Nephron progenitor cell (in vitro differentiated cells): Measurements from ENCODE around the gene CYSRT1.

Experiments used
- DNase-seq: peaks from one replicate; pipeline ENCODE4 v3.0.0; 2021
- H3K27ac Mint-ChIP-seq: 2 replicates; pipeline ENCODE4 v1.8.0; 2021; ENCODE audit warnings: mild to moderate bottlenecking, moderate library complexity, mixed read lengths
- H3K27me3 Mint-ChIP-seq: 2 replicates; pipeline ENCODE4 v1.8.0; 2021; ENCODE audit warnings: mild to moderate bottlenecking, low read depth, mixed read lengths; ENCODE audit not compliant: poor library complexity
- H3K36me3 Mint-ChIP-seq: 2 replicates; pipeline ENCODE4 v1.8.0; 2021; ENCODE audit warnings: low read depth, mixed read lengths
- H3K4me1 Mint-ChIP-seq: 2 replicates; pipeline ENCODE4 v1.8.0; 2021; ENCODE audit warnings: mixed read lengths
- H3K4me3 Mint-ChIP-seq: 2 replicates; pipeline ENCODE4 v1.8.0; 2021; ENCODE audit warnings: mild to moderate bottlenecking, moderate library complexity, mixed read lengths
- H3K9me3 Mint-ChIP-seq: 2 replicates; pipeline ENCODE4 v1.8.0; 2021; ENCODE audit warnings: mild to moderate bottlenecking, moderate library complexity, mixed read lengths
- TF ChIP-seq, protein P1 (sequence below): fragments of 200-600 bp; sonication (generic); IDR thresholded peaks from 2 replicates; pipeline ENCODE4 v1.5.0; 2021; ENCODE audit warnings: antibody characterized with exemption

The CYSRT1 gene

GRCh38 chr9:137185921-137186320 lies 39.1 kb upstream of the CYSRT1 start:
- no peak overlapping the region for H3K27ac Mint-ChIP-seq
- peaks cover 33% of the 10 kb centered on the region for H3K4me1 Mint-ChIP-seq
- DNase-seq, result no peak
- TF ChIP-seq, protein P1, sequence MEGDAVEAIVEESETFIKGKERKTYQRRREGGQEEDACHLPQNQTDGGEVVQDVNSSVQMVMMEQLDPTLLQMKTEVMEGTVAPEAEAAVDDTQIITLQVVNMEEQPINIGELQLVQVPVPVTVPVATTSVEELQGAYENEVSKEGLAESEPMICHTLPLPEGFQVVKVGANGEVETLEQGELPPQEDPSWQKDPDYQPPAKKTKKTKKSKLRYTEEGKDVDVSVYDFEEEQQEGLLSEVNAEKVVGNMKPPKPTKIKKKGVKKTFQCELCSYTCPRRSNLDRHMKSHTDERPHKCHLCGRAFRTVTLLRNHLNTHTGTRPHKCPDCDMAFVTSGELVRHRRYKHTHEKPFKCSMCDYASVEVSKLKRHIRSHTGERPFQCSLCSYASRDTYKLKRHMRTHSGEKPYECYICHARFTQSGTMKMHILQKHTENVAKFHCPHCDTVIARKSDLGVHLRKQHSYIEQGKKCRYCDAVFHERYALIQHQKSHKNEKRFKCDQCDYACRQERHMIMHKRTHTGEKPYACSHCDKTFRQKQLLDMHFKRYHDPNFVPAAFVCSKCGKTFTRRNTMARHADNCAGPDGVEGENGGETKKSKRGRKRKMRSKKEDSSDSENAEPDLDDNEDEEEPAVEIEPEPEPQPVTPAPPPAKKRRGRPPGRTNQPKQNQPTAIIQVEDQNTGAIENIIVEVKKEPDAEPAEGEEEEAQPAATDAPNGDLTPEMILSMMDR, result no peak
- H3K36me3 Mint-ChIP-seq, result peaks cover 13% of the 10 kb centered on the region
- H3K27me3 Mint-ChIP-seq, result no peaks in the 10 kb centered on the region
- no peaks in the 10 kb centered on the region for H3K9me3 Mint-ChIP-seq
- no peak overlapping the region for H3K4me3 Mint-ChIP-seq

- DNase-seq, result no peak
Observed at GRCh38 chr9:137186385-137186784, 38.6 kb upstream of the CYSRT1 start.

GRCh38 chr9:137187386-137187785 lies 37.6 kb upstream of the CYSRT1 start:
- TF ChIP-seq, protein P1, result no peak
- Mint-ChIP-seq H3K4me3 (peak overlapping the region; percentile 93), H3K27me3 (no peaks in the 10 kb centered on the region), H3K36me3 (peaks cover 9% of the 10 kb centered on the region), H3K9me3 (no peaks in the 10 kb centered on the region), H3K27ac (peak overlapping the region; percentile 90), H3K4me1 (peaks cover 33% of the 10 kb centered on the region)
- DNase-seq, result no peak

More at GRCh38 chr9:137186385-137186784, 38.6 kb upstream of the CYSRT1 start:
- Mint-ChIP-seq H3K36me3 (peaks cover 14% of the 10 kb centered on the region), H3K9me3 (no peaks in the 10 kb centered on the region), H3K27me3 (no peaks in the 10 kb centered on the region), H3K4me3 (peak overlapping the region; percentile 93), H3K27ac (no peak overlapping the region), H3K4me1 (peaks cover 33% of the 10 kb centered on the region)
- TF ChIP-seq, protein P1, result no peak

- peaks cover 33% of the 10 kb centered on the region for H3K4me1 Mint-ChIP-seq
- DNase-seq, result no peak
- H3K27me3 Mint-ChIP-seq, result no peaks in the 10 kb centered on the region
- peak overlapping the region; percentile 90 for H3K27ac Mint-ChIP-seq
- TF ChIP-seq, protein P1, result no peak
- H3K9me3 Mint-ChIP-seq, result no peaks in the 10 kb centered on the region
- peak overlapping the region; percentile 93 for H3K4me3 Mint-ChIP-seq
- H3K36me3 Mint-ChIP-seq, result peaks cover 9% of the 10 kb centered on the region
Observed at GRCh38 chr9:137188086-137188489, 36.9 kb upstream of the CYSRT1 start.

- peak; percentile 97 for DNase-seq
- H3K36me3 Mint-ChIP-seq, result peaks cover 9% of the 10 kb centered on the region
- TF ChIP-seq, protein P1, result no peak
- H3K27ac Mint-ChIP-seq, result peak within 1 kb of the TSS; percentile 99
- H3K9me3 Mint-ChIP-seq, result no peaks in the 10 kb centered on the region
- H3K4me3 Mint-ChIP-seq, result peak within 1 kb of the TSS; percentile 96
- peaks cover 33% of the 10 kb centered on the region for H3K4me1 Mint-ChIP-seq
- no peaks in the 10 kb centered on the region for H3K27me3 Mint-ChIP-seq
Observed at GRCh38 chr9:137188490-137189296, 36.3 kb upstream of the CYSRT1 start, which contains the start of the genes ANAPC2 and SSNA1. TSS of gene ANAPC2 (minus strand) at chr9:137188560. CDS start at chr9:137188532, 28 bp downstream. TSS of gene SSNA1 (plus strand) at chr9:137188676. CDS start at chr9:137188727, 51 bp downstream.
